Gastrocnemius medialis (tissue), 4 donors: ENCODE results near the gene CCDC146.

Source experiments
- CTCF ChIP-seq, 5 experiments: fragments of 450-650 bp in 3 of 5; fragments of 200-600 bp in 2 of 5; sonication (generic) in 2 of 5; IDR thresholded peaks in 4 of 5; conservative IDR thresholded peaks in 1 of 5; 1 replicate in 4 of 5; 2 replicates in 1 of 5; pipeline ENCODE4 v1.5.1; 2016 to 2019; ENCODE audit warnings: antibody characterized with exemption in 5 of 5, mild to moderate bottlenecking in 3 of 5, moderate library complexity in 3 of 5
- POLR2A ChIP-seq, 2 donors: fragments of 450-650 bp; IDR thresholded peaks; one replicate each; pipeline ENCODE4 v1.6.1; 2017; ENCODE audit warnings: antibody characterized with exemption in 2 of 2, mild to moderate bottlenecking in 2 of 2, moderate library complexity in 2 of 2

- TF ChIP-seq POLR2A (IDR thresholded peaks at IDR 0.05): no peak
- TF ChIP-seq CTCF (IDR thresholded peaks at IDR 0.05 in 4 of 5, conservative IDR thresholded peaks at IDR 0.05 in 1 of 5): no peak
Observed at GRCh38 chr7:77330169-77330882, 207.9 kb downstream of the CCDC146 start.
